SJCRH30 (cell line): ENCODE results near the gene ARHGAP11B. TPM values are rescaled to one million over a fixed set of nuclear protein-coding genes. Genes with fewer than 3 reads are reported as not detected.
"Not testable (repeated sequence)": the region's sequence is repeated elsewhere in the genome, so short reads cannot be mapped to it uniquely, and the experiment has no call there.

Experiments used
- DNase-seq, 2 experiments: peaks; one replicate each; pipeline ENCODE4 v3.0.0-alpha.2; 2015 to 2020
- H3K27ac ChIP-seq: fragments of 250-450 bp; sonication (Bioruptor Pico); 2 replicates; pipeline ENCODE4 v1.5.1; 2020; ENCODE audit warnings: mild to moderate bottlenecking, moderate library complexity
- H3K27me3 ChIP-seq: fragments of 250-450 bp; sonication (Bioruptor Pico); 2 replicates; pipeline ENCODE4 v1.5.1; 2020; ENCODE audit warnings: mild to moderate bottlenecking, moderate library complexity
- H3K36me3 ChIP-seq: fragments of 250-450 bp; sonication (Bioruptor Pico); 2 replicates; pipeline ENCODE4 v1.5.1; 2020; ENCODE audit warnings: mild to moderate bottlenecking, moderate library complexity
- H3K4me1 ChIP-seq: fragments of 250-450 bp; sonication (Bioruptor Pico); 2 replicates; pipeline ENCODE4 v1.5.1; 2020; ENCODE audit warnings: mild to moderate bottlenecking, moderate library complexity
- H3K4me3 ChIP-seq: fragments of 250-450 bp; sonication (Bioruptor Pico); 2 replicates; pipeline ENCODE4 v1.5.1; 2020; ENCODE audit warnings: mild to moderate bottlenecking, moderate library complexity
- H3K9me3 ChIP-seq: fragments of 250-450 bp; sonication (Bioruptor Pico); replicated peaks from 2 replicates; pipeline ENCODE4 v1.5.1; 2020; ENCODE audit warnings: mild to moderate bottlenecking, moderate library complexity
- total RNA-seq: library from RNA; depleted of rRNA; stranded (reverse); fragments of >200 nt; shearing (Covaris generic); gene quantifications from 2 replicates; pipeline ENCODE4 v1.2.3, GENCODE V29; 2014; rRNA removed

The ARHGAP11B gene

DNA sequence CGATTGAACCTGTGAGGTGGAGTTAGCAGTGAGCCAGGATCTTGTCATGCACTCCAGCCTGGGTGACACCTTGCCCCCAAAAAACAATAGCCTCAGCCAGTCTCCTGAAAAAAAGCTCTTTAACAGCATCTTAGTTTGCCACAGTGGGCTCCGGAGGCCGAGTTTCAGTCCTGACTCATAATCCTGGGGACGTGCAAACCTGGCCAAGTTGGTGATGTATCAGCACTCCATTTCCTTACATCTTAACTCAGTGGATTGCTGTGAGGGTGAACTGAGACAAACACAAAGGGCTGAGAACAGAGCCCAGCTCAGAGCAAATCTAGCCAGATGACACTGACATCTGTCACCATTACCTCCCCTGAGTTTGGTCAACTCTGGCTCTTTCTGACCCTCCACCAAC is 50.0 kb downstream of the ARHGAP11B start:
- not testable (repeated sequence) for H3K4me1 ChIP-seq, H3K4me3 ChIP-seq, H3K27ac ChIP-seq, DNase-seq, H3K27me3 ChIP-seq, H3K9me3 ChIP-seq
- peaks cover 13% of the 10 kb centered on the region for H3K36me3 ChIP-seq

DNA sequence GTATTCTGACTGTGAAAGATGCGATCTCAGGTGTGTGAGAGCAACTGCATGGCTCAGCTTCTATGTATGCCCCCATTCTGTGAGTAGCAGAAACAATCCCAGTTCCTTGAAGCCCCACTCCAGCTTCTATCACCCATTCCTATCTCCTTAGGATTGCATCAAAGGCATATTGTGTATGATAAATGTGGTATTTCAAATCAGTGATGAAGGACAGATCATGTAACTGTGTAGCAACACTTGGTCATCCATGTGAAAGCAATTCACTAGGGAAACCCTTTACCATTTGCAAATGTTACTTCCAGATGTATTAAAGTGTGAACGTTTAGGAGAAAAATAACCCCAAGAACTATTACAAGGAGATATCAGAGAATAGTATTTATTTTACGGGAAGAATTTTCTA is 55.1 kb downstream of the ARHGAP11B start:
- not testable (repeated sequence) for H3K36me3 ChIP-seq, H3K4me3 ChIP-seq, H3K27me3 ChIP-seq, H3K4me1 ChIP-seq, H3K27ac ChIP-seq, H3K9me3 ChIP-seq, DNase-seq

DNA sequence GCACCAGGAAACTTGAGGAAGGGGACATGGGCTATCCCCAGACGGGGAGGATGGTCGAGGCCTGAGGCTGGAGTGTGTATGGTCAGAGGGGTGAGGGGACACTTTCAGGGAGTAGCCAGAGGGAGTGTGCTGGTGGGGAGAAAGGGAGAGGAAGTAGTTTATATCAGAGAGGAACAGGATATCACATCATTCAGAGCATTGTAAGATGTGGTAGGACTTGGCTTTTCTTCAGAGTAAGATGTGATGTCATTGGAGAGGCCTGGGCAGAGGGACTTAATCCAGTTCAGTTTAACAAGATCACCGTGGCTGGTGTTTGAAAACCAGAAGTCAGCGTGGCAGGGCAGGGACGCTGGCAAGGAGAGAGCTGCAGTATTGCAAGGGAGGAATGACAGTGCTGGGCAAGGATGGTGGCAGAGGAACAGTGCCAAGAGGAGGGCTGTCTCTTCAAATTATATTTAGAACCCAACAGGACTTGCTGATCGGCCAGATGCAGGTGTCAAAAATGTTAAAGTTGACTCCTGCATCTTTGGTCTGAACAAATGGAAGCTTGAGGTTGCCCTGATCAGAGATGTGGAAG is 59.9 kb downstream of the ARHGAP11B start:
- not testable (repeated sequence) for H3K27ac ChIP-seq, H3K4me3 ChIP-seq, DNase-seq

DNA sequence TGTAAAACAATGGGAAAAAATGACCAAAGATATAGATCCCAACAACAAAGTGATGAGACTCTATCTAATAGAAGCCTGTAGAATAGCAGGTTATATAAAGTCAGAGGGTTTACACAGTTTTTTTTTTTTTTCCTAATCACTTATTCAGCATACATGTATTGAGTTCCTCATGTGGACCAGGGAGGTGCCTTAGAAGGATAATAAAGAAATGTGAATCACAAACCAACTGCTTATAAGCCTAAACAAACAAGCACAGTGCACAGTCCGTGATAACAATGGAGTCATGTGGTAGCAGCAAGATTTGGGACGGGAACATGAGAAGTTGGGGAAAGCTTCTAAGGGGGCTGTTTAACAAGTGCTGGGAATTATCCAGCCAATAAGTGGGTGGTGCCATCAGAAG is 60.7 kb downstream of the ARHGAP11B start:
- H3K27ac ChIP-seq, DNase-seq, H3K4me3 ChIP-seq, H3K4me1 ChIP-seq, H3K9me3 ChIP-seq, H3K36me3 ChIP-seq, H3K27me3 ChIP-seq: not testable (repeated sequence)

More for the DNA sequence above, 59.9 kb downstream of the ARHGAP11B start:
- H3K9me3 ChIP-seq, H3K4me1 ChIP-seq, H3K36me3 ChIP-seq, H3K27me3 ChIP-seq: not testable (repeated sequence)

Other genes starting within 250 kb of the ARHGAP11B start
- 4.3 and 5.9 TPM in 2 replicates for gene CHRFAM7A, start 232.6 kb upstream of the ARHGAP11B start, total RNA-seq
- gene GOLGA8R, start 211.9 kb upstream of the ARHGAP11B start, total RNA-seq = 0.28 and 0.69 TPM in 2 replicates
- gene GOLGA8Q, start 74.1 kb upstream of the ARHGAP11B start, total RNA-seq = 0.18 TPM in 1 of 2 replicates, not detected in the other
- gene GOLGA8H, start 22.1 kb upstream of the ARHGAP11B start, total RNA-seq = 1.2 and 2.1 TPM in 2 replicates